ENCODE results near the gene PACS2.
"Not testable (repeated sequence)": the region's sequence is repeated elsewhere in the genome, so short reads cannot be mapped to it uniquely, and the experiment has no call there.

The PACS2 gene

DNA sequence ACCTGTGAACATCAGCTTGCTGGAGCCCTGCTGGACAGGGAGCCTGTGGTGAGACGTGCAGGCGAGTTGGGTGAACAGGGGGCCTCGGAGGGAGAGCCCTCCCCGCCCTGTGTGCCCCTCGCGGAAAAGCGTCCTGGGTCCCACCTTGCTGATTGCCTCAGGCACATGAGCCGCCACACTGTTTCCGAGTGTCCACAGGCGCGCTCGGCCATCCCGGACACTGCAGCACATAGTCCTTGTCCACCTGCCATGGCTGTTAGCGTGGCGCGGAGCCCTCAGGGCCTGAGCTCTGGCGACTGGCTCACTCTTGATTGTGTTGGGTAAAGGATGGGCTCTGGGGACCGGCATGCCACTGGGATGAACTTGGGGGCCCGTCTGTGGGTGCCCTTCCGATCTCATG lies 40.0 kb downstream of the PACS2 start:
- peak; percentile 16 for DNase-seq

DNA sequence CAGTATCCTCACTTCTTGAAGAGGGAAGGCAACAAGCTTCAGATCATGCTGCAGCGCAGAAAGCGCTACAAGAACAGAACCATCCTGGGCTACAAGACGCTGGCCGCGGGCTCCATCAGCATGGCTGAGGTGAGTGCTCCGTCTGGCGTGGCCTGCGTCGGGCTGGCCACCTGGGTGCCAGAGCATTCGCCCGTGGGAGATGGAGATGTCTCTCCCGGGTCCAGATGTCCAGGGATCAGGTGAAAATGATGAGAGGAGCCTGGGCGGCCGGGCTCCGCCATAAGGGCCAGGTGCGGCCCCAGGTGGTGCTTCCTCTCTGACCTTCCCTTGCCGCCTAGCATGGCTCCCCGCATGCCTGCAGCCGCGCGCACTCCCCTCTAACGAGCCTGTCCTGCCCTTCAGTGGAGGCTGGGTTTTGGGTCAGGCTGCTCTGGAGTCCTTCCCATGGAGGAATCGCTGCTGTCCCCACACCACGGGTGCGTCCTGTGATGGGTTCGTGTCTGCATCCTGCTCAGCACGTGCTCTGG lies 40.6 kb downstream of the PACS2 start:
- no peak for DNase-seq

DNA sequence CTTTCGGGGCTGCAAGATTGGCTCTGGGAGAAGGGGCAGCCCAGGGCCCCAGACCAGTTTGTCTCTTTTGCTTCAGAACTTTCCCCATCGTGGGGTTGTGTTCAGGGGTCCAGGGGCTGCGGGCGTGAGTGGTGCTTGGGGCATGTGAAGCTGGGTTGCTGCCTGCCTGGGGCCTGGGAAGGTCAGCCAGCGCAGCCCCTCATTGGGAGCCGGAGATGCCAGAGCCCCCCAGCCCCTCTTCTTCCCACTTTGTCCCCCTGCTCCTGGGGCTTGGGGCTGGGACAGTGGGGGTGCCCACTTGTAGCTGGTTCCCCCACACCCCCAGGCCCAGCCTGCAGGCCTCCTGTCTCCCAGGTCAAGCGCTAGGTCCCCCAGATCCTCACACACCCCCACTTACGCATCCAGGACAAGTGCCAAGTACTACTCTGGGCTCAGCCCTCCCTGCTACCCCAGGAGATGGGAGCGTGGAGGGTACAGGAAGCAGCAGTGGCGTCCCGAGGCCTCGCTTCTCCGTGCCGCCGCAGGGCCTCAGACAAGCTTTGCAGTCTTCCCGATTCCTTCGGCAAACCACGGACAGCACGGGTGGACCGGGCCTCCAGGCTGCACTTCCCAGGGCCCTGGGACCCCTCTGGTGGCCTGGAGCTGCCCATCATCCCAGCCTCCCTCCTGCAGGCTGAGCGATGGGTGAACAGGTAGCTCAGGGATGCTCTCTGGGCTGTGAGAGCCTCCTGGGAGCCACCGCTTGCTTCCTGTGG lies 41.5 kb downstream of the PACS2 start:
- peak; percentile 23 for DNase-seq

- no peak for DNase-seq
Measured at GRCh38 chr14:105356927-105357326, 42.4 kb downstream of the PACS2 start.

DNA sequence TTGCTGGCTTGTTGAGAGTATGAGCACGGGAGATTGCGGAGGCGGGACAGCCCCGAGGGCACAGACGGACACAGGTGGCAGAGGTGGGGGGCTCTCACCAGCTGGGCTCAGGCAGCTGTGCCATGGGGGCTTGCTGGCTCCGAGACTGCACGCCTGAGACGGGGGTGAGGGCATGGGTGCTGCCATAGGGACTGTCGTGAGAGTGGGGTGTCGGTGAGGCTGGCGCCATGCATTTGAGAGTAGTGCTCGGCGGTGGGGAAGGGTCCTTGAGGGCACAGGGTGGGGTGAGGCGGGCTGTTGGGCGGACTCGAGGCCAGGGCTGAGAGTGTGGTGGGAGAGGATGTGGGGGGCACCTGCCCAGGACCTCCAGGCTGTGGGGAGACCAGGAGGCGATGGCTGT lies 43.1 kb downstream of the PACS2 start:
- DNase-seq, result no peak

DNA sequence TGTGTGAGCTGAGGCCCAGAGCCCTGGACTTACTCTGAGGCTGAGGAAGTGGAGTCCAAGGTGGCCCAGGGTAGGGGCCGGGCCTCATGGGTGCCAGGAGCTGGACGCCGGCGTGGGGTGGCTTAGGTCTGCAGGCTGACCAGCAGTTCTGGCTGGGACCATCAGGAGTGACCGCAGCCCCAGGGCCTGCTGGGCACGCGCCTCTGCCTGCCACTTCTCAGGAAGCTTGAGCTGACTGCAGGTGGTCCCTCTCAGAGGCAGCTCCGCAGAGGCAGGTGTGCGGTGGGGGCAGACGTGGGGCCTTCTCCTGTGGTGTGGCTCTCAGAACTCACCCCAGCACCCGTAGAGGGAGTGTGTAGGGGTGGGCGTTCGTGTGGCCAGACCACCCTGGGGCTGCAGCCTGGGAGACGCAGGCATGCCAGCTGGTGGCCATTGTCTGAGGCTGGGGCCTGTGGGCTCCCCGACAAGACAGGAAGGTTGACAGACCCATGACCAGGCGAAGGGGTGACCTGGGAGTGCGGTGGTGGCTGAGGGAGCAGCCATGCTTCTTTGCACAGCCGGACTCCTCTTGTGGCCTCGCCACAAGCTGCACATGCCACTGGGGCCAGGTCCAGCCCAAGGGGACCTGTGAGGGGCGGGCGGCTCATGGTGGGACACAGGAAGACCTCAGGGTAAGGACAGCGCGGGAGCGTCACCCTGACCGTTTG lies 43.7 kb downstream of the PACS2 start:
- no peak for DNase-seq

DNA sequence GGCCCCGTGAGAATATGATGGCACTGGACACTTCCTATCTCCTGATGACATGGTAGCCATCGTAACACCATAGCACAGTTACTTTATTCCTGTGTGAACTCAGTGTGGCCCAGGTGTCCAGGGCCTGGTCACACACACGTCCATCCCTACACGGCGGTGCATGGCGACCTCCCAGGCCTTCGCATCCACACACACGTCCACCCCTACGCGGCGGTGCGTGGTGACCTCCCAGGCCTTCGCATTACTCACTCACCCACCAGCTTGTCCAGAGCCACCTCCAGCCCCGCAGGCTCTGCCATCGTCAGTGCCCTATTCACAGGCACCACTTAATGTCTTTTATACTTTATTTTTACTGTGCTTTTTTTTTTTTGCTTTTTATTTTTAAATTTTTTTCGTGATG lies 44.4 kb downstream of the PACS2 start:
- DNase-seq, result no peak

- not testable (repeated sequence) for DNase-seq
Measured at GRCh38 chr14:105361412-105361811, 46.9 kb downstream of the PACS2 start.

- peak; percentile 29 for DNase-seq
Measured at GRCh38 chr14:105363847-105364708, 49.5 kb downstream of the PACS2 start.

- DNase-seq, result no peak
Measured at GRCh38 chr14:105365101-105365500, 50.6 kb downstream of the PACS2 start.

DNA sequence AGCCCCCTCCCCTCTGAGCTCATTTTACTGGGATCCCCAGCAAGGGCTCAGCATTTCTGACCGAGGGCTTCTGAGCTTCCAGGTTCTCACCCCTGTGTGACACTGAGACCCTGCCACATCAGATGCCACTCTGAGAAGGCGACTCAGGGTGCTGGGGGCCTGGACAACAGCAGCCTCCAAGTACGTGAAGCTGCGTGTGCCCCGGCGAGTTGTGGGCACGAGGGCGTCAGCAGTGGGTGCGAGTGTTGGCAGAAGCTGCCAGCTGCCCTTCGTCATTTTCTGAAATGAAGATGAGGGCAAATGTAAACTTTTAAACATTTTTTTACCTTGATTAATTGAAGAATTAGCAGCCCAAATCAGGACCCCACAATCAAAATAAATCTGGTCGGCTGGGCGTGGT lies 51.1 kb downstream of the PACS2 start:
- DNase-seq, result no peak

DNA sequence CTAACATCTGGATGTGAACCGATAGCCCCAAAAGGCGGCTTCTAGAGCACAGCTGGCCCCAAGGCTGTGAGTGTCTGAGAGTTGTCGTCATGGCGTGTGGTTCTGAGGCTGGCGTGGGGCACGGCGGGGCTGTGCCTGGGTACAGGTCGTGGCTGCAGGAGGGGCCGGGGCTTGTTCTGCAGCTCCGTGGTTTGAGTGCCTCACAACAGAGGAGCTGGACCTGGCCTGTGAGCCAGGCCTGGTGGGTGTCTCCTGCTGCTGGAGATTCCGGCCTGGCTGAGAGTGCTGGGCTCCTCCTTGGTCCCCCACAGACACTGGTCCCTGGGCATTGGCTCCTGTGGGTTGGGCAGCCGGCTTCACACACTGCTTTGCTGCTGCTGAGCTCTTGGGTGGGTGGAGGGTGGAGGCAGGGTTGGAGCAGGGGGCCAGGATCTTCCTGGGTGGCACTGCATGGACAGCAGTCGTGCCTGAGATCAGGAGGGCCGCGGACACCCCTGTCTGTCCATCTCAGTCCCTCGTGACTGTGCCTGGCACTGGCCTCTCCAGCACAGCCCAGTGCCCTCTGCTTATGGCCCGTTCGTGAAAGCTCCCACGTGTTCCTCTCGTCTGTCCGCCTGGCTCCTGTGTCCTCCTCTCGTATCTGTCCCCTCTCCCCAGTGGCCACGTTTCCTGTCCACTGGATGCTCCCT lies 52.0 kb downstream of the PACS2 start:
- DNase-seq, result no peak

GRCh38 chr14:105367116-105368031 lies 52.8 kb downstream of the PACS2 start:
- DNase-seq, result no peak

DNA sequence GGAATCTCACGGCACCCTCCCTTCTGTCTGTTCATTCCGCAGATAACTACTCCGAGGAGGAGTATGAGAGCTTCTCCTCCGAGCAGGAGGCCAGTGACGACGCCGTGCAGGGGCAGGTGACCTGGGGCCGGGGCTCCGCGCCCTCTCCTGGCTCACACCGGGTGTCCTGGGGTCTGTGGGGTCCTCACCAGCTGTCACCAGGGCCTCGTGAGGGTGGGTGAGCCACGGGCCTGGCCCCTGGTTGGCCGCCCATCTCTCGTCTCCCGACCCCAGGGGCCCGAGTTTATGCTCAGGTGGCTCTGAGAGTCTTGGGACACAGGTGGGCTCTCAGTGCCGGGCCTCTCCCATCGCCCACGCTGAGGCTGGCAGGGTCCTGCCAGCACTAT lies 53.5 kb downstream of the PACS2 start:
- no peak for DNase-seq

DNA sequence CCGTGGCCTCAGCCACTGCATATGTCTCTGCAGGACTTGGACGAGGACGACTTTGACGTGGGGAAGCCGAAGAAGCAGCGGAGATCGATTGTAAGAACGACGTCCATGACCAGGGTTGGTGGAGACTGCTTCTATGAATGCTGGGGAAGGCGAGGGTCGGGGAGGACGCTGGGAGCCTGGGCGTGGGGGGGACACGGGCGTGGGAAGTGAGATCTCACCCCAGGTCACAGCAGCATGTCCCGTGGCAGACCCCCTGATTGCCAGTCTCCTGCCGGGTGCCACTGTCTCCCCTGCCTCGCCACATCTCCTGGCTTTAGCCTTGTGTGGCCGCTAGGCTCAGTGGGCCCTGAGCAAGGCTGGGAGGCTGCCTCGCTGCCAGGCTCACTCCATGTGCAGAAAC lies 53.9 kb downstream of the PACS2 start:
- no peak for DNase-seq

GRCh38 chr14:105368910-105369652 lies 54.5 kb downstream of the PACS2 start:
- no peak for DNase-seq

DNA sequence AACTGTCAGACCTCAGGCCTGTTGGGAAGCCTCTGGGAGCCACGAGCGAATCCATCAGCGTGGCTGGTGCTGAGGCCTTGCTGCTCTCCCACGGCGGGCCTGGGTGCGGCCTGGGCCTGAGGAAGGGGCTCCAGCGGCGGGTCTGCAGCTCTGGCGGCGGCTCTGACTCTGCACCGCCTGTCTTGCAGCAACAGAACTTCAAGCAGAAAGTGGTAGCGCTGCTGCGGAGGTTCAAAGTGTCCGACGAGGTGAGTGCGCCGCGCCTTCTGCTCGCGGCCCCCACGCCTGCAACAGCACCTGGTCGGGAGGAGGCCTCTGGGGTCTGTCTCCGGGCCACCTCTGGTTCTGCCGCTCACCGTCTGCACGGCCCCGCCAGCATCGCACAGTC lies 55.1 kb downstream of the PACS2 start:
- DNase-seq, result no peak

- no peak for DNase-seq
Measured at GRCh38 chr14:105374389-105374788, 59.8 kb downstream of the PACS2 start.

DNA sequence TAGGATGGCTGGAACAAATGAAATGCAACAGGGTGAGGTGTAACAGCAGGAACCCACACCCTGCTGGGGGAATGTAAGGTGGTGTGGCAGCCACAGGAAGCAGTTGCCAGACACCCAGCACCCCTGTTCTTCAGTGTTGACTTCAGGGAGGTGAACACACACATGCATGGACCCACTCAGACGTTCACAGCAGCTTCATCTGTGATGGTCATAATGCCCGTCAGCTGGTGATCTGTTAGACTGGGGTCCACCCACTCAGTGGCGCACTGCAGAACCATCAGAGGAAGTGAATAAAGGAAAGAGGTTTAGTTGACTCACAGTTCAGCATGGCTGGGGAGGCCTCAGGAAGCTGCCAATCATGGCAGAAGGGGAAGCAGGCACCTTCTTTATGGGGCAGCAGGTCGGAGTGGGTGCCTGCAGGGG lies 61.1 kb downstream of the PACS2 start:
- DNase-seq, result no peak

- no peak for DNase-seq
Measured at GRCh38 chr14:105376521-105377440, 62.2 kb downstream of the PACS2 start.

Data from left hindlimb (tissue), 1 donor.